Measurements from ENCODE around the gene SNAPC3.

Gene SNAPC3

GRCh38 chr9:15422372-15423230 lies at the start of gene SNAPC3 (continued):
- TF ChIP-seq INSM2 (tag by site-specific recombination; IDR thresholded peaks at IDR 0.05) (0 out of 2 replicates have a peak, but pooled peaks have one; percentile 11), BCL6B (tag by site-specific recombination; IDR thresholded peaks at IDR 0.05) (no peak), GFI1B (tag by site-specific recombination; IDR thresholded peaks at IDR 0.05) (no peak), ZNF555 (tag by site-specific recombination; conservative IDR thresholded peaks at IDR 0.05) (no peak), ZNF580 (tag by site-specific recombination; IDR thresholded peaks at IDR 0.05) (no peak), ZNF660 (tag by site-specific recombination; IDR thresholded peaks at IDR 0.05) (0 out of 2 replicates have a peak, but pooled peaks have one; percentile 14), ATF2 (tag by site-specific recombination; IDR thresholded peaks at IDR 0.05; ENCODE audit: low read depth) (no peak), ZNF623 (tag by site-specific recombination; IDR thresholded peaks at IDR 0.05) (no peak), ZNF768 (tag by site-specific recombination; IDR thresholded peaks at IDR 0.05) (no peak), ZNF792 (tag by site-specific recombination; IDR thresholded peaks at IDR 0.05) (no peak), AEBP2 (tag by site-specific recombination; IDR thresholded peaks at IDR 0.05; ENCODE audit: borderline replicate concordance) (no peak), ZNF155 (tag by site-specific recombination; IDR thresholded peaks at IDR 0.05) (no peak), ZNF23 (tag by site-specific recombination; IDR thresholded peaks at IDR 0.05; ENCODE audit: borderline replicate concordance) (no peak), ZNF610 (tag by site-specific recombination; IDR thresholded peaks at IDR 0.05; ENCODE audit: borderline replicate concordance) (no peak), ZBTB1 (tag by site-specific recombination; IDR thresholded peaks at IDR 0.05) (peak; percentile 93; the same call in 1 of the 2 replicates), PRDM10 (tag by site-specific recombination; IDR thresholded peaks at IDR 0.05) (peak; percentile 12; the same call in 1 of the 2 replicates), ZNF10 (tag by site-specific recombination; IDR thresholded peaks at IDR 0.05) (peak; percentile 47; the same call in 1 of the 2 replicates), ZNF18 (tag by site-specific recombination; IDR thresholded peaks at IDR 0.05) (no peak), ZNF670 (tag by site-specific recombination; IDR thresholded peaks at IDR 0.05; ENCODE audit: low read depth) (no peak), GLI2 (tag by site-specific recombination; IDR thresholded peaks at IDR 0.05; ENCODE audit: borderline replicate concordance, low read depth) (no peak), ZNF146 (tag by site-specific recombination; IDR thresholded peaks at IDR 0.05) (no peak), ZNF391 (tag by site-specific recombination; IDR thresholded peaks at IDR 0.05; ENCODE audit: borderline replicate concordance, low read depth) (no peak), ZNF311 (tag by site-specific recombination; IDR thresholded peaks at IDR 0.05; ENCODE audit: borderline replicate concordance) (no peak), ZNF830 (tag by site-specific recombination; IDR thresholded peaks at IDR 0.05; ENCODE audit: low read depth) (no peak), ZFP69B (tag by site-specific recombination; IDR thresholded peaks at IDR 0.05) (no peak), ZNF514 (tag by site-specific recombination; IDR thresholded peaks at IDR 0.05) (no peak), FEZF1 (tag by site-specific recombination; IDR thresholded peaks at IDR 0.05) (peak; percentile 64)
